Activated naive CD4-positive, alpha-beta T cell treated with anti-CD3 and anti-CD28 coated beads, Interleukin-2, amount 50 U/mL, for 24 hours (primary cell): ENCODE results near the gene HBQ1.
A peak's percentile ranks its signal among the peaks of the same experiment; 100 is the strongest.

ENCODE experiments used
- H3K27ac Mint-ChIP-seq: one replicate; pipeline ENCODE4 v1.8.0; 2021; ENCODE audit warnings: mild to moderate bottlenecking, mixed read lengths
- H3K27me3 Mint-ChIP-seq: one replicate; pipeline ENCODE4 v1.8.0; 2021; ENCODE audit warnings: mixed read lengths
- H3K36me3 Mint-ChIP-seq: one replicate; pipeline ENCODE4 v1.8.0; 2021; ENCODE audit warnings: mixed read lengths
- H3K4me1 Mint-ChIP-seq: one replicate; pipeline ENCODE4 v1.8.0; 2021; ENCODE audit warnings: mixed read lengths
- H3K4me3 Mint-ChIP-seq: one replicate; pipeline ENCODE4 v1.8.0; 2021; ENCODE audit warnings: mild to moderate bottlenecking, mixed read lengths
- H3K9me3 Mint-ChIP-seq: one replicate; pipeline ENCODE4 v1.8.0; 2021; ENCODE audit warnings: mixed read lengths

HBQ1 gene

DNA sequence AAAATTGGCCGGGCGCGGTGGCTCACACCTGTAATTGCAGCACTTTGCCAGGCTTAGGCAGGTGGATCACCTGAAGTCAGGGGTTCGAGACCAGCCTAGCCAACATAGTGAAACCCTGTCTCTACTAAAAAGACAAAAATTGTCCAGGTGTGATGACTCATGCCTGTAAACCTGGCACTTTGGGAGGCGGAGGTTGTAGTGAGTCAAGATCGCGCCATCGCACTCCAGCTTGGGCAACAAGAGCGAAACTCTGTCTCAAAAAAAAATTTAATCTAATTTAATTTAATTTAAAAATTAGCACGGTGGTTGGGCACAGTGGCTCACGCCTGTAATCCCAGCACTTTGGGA is 1.6 kb upstream of the HBQ1 start:
- Mint-ChIP-seq H3K27me3 (peaks cover 29% of the 10 kb centered on the region), H3K4me3 (no peak overlapping the region), H3K36me3 (no peaks in the 10 kb centered on the region), H3K9me3 (no peaks in the 10 kb centered on the region), H3K27ac (no peak overlapping the region), H3K4me1 (peaks cover 13% of the 10 kb centered on the region)

DNA sequence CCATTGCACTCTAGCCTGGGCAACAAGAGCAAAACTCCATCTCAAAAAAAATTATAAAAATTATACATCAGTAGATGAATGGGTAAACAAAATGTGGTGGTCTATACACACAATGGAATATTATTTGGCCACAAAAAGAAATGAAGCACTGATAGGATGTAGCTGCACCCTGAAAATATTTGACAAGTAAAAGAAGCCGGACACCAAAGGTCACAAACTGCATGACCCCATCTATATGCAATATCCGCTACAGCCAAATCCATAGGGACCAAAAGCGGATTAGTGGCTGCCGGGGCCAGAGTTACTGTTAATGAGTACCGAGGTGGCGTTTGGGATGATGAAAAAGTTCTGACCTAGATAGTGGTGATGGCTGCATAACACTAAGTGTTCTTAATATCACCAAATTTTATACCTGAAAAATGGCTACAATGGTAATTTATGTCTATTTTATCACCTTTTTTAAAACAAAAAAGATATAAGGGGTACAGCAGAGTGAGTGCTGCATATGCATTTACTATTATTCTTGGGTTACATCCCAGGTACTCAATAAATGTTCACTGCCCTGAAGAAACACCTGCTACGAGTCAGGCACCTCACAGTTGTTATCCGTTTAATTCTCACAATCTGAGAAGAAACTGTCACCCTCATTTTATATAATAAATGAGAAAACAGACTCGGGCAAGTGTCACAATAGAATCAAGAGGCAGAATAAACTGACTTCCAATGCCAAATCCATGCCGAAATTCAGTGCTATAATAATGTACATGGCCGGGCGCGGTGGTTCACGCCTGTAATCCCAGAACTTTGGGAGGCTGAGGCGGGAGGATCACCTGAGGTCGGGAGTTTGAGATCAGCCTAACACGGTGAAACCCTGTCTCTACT is 807 bp upstream of the HBQ1 start:
- Mint-ChIP-seq H3K4me3 (peak overlapping the region; percentile 59), H3K27me3 (peaks cover 27% of the 10 kb centered on the region), H3K36me3 (no peaks in the 10 kb centered on the region), H3K27ac (no peak overlapping the region), H3K9me3 (no peaks in the 10 kb centered on the region), H3K4me1 (peaks cover 13% of the 10 kb centered on the region)

DNA sequence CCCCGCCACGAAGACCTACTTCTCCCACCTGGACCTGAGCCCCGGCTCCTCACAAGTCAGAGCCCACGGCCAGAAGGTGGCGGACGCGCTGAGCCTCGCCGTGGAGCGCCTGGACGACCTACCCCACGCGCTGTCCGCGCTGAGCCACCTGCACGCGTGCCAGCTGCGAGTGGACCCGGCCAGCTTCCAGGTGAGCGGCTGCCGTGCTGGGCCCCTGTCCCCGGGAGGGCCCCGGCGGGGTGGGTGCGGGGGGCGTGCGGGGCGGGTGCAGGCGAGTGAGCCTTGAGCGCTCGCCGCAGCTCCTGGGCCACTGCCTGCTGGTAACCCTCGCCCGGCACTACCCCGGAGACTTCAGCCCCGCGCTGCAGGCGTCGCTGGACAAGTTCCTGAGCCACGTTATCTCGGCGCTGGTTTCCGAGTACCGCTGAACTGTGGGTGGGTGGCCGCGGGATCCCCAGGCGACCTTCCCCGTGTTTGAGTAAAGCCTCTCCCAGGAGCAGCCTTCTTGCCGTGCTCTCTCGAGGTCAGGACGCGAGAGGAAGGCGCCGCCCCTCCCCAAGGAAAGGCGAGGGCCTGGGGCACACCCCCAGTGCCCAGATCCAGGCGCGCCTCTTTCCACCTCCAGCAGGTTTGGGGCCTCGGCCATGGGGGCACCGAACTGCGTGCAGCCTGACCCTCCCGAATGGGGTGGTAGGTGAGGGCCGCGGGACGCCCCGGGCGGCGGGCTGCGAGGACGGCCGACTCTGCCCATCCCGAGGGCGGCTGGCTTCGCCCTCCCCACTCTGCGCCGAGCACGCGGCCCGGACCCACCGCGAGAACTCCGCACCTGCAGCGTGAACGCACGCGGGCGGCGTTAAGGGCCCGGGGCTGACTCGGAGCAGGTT is 664 bp downstream of the HBQ1 start:
- H3K27ac Mint-ChIP-seq, result no peak overlapping the region
- peak overlapping the region; percentile 52 for H3K4me3 Mint-ChIP-seq
- peaks cover 5% of the 10 kb centered on the region for H3K4me1 Mint-ChIP-seq
- H3K27me3 Mint-ChIP-seq, result peaks cover 15% of the 10 kb centered on the region
- H3K36me3 Mint-ChIP-seq, result no peaks in the 10 kb centered on the region
- no peaks in the 10 kb centered on the region for H3K9me3 Mint-ChIP-seq

DNA sequence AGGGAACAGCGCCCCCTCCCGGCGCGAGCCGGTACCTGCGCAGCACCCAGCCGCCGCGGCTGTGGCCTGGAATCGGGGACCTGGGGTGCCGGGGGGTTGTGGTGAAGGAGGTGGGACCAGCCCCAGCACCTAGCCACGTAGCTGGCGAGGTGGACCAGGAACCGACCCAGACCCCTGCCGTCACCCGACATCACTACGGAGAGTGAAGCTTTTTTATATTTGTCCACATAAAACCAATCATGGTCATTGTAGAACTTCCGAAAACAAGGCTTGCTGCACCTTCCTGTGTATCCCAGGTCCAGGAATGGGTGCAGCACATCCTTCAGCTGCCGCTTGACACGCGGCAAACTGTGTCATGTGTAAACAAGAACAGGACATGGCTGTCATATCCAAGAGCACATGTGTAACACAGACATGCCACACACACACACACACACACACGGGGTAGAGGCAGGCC is 1.3 kb downstream of the HBQ1 start:
- peak overlapping the region; percentile 56 for H3K4me3 Mint-ChIP-seq

DNA sequence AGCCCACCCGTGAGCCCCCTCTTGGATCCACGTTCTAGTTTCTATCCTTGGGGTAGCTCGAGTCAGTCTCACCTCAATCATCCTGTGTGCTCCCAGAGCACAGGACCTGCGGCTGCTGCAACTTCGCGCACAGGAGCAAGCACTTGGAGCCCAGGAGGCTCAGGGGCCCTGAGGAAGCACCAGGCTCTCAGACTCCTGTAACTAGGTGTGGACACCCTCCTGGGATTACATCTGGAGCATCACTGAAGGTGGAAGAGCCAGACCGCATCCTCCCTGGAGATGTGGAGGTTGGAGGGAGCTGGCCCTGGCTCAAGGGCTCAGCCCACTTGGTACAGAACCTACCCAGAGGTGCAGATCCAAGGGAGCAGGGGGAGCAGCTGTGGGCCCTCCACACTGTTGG is 2.7 kb downstream of the HBQ1 start:
- H3K36me3 Mint-ChIP-seq, result no peaks in the 10 kb centered on the region
- H3K4me3 Mint-ChIP-seq, result no peak overlapping the region
- H3K9me3 Mint-ChIP-seq, result no peaks in the 10 kb centered on the region
- peaks cover 8% of the 10 kb centered on the region for H3K27me3 Mint-ChIP-seq
- H3K27ac Mint-ChIP-seq, result no peak overlapping the region
- H3K4me1 Mint-ChIP-seq, result peaks cover under 1% of the 10 kb centered on the region

More for the DNA sequence above, 1.3 kb downstream of the HBQ1 start:
- H3K36me3 Mint-ChIP-seq, result no peaks in the 10 kb centered on the region
- H3K27me3 Mint-ChIP-seq, result peaks cover 15% of the 10 kb centered on the region
- peaks cover 5% of the 10 kb centered on the region for H3K4me1 Mint-ChIP-seq
- no peak overlapping the region for H3K27ac Mint-ChIP-seq
- H3K9me3 Mint-ChIP-seq, result no peaks in the 10 kb centered on the region

DNA sequence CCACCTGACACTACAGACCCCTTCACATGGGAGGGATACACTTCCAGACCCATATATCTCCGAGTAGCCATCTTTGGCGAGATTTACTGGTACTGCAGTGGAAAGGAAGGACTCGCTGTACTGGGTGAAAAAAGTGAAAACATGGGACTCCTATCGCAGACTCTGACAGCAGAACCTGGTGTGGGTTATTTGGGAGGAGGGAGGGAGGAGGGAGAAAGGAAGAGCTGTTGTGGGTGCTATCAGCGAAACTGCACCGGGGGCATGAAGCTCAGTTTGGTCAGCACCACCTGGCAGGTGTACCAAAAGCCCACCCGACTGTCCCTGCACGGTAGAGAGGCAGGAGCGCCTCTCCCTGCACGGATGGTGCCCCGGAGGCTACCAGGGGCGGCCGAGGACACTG is 5.0 kb downstream of the HBQ1 start:
- Mint-ChIP-seq H3K27ac (no peak overlapping the region), H3K4me3 (no peak overlapping the region), H3K4me1 (peaks cover 6% of the 10 kb centered on the region), H3K9me3 (no peaks in the 10 kb centered on the region), H3K36me3 (peaks cover 5% of the 10 kb centered on the region), H3K27me3 (no peaks in the 10 kb centered on the region)

DNA sequence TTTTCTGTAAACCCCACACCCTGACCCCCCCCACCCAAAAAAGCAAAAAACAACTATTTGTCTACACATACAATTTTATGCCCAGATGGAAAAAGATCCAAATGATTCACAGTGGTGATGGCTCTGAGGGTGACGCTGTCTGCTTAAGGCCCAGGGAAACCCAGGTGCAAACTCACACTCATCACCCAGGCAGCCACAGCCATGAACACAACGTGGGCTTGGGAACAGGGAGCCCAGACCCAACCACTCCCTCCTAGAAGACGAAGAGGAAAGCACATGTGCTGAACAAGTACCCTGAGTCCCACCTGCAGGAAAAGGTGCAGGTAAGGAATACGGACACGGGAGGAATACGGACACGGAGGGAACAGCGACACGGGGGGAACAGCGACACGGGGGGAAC is 5.4 kb downstream of the HBQ1 start:
- H3K4me1 Mint-ChIP-seq, result peaks cover 6% of the 10 kb centered on the region
- H3K36me3 Mint-ChIP-seq, result peaks cover 5% of the 10 kb centered on the region
- H3K4me3 Mint-ChIP-seq, result no peak overlapping the region
- no peaks in the 10 kb centered on the region for H3K9me3 Mint-ChIP-seq
- no peak overlapping the region for H3K27ac Mint-ChIP-seq
- no peaks in the 10 kb centered on the region for H3K27me3 Mint-ChIP-seq

DNA sequence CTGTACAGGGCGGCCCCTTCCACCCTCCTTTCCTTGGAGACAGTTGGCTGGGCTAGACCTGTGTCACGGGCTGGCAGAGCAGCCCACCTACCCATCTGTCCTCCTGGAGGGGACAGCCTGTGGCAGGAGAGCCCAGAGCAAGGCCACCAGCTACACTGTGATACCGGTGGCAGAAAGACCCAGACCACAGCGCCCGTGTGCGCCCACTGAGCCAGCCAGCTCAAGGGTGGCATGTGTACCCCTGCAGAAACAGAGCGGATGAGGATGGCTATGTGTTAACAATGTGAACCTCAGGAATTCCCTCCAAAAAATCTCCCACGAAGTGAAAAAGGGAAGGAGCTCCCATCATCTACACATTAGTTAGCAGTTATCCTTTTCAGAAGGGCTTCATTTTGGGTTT is 7.1 kb downstream of the HBQ1 start:
- H3K4me1 Mint-ChIP-seq, result peaks cover 6% of the 10 kb centered on the region
- no peaks in the 10 kb centered on the region for H3K9me3 Mint-ChIP-seq
- H3K36me3 Mint-ChIP-seq, result peaks cover 10% of the 10 kb centered on the region
- no peak overlapping the region for H3K27ac Mint-ChIP-seq
- no peaks in the 10 kb centered on the region for H3K27me3 Mint-ChIP-seq
- no peak overlapping the region for H3K4me3 Mint-ChIP-seq

DNA sequence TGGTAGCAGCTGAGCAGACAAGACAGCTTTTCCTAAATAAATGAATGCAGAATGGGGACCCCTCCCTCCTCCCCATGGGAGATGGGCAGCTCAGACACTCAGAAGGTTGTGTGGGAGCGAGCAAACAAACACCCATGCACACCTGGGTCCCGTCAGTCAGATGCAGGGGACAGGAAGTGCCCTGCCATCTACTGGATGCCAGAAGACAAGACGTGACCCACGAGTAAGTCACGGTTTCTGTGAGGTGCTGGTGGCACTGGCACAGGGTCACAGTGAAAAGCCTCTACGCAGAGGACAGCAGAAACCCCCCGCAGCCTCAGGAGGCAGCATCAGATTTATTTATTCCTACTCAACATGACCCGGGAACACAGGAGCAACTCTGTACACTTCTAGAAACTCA is 8.4 kb downstream of the HBQ1 start:
- no peaks in the 10 kb centered on the region for H3K27me3 Mint-ChIP-seq
- peaks cover 6% of the 10 kb centered on the region for H3K4me1 Mint-ChIP-seq
- no peak overlapping the region for H3K4me3 Mint-ChIP-seq
- H3K27ac Mint-ChIP-seq, result no peak overlapping the region
- H3K36me3 Mint-ChIP-seq, result peaks cover 11% of the 10 kb centered on the region
- H3K9me3 Mint-ChIP-seq, result no peaks in the 10 kb centered on the region

DNA sequence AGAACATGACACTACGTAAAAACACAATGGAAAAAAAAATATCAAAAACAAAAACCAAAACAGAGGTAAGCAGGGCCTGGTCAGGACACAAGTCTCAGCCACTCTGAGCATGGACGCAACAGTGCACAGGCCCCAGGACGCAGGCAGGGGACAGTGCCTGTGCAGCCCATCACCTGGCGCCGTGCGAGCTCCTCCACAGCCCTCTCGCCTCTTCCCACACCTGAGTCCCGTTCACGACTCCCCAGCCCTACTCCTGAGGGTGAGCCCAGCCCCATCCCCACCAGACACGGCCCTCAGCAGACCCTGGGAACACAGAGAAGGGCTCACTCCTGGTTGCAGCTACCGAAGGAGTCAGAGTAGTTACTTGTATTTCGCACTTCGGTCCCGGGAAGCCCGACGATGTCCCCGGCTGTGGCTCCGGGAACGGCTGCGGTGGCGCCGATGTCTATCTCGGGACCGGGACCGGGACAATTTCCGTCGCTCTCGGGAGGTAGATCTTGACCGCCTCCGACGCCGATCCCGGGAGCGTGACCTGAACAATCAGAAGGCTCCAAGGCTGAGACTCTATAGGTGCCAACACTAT is 9.4 kb downstream of the HBQ1 start:
- Mint-ChIP-seq H3K27ac (no peak overlapping the region), H3K4me1 (peaks cover 6% of the 10 kb centered on the region), H3K9me3 (no peaks in the 10 kb centered on the region), H3K27me3 (no peaks in the 10 kb centered on the region), H3K36me3 (peaks cover 11% of the 10 kb centered on the region), H3K4me3 (no peak overlapping the region)

DNA sequence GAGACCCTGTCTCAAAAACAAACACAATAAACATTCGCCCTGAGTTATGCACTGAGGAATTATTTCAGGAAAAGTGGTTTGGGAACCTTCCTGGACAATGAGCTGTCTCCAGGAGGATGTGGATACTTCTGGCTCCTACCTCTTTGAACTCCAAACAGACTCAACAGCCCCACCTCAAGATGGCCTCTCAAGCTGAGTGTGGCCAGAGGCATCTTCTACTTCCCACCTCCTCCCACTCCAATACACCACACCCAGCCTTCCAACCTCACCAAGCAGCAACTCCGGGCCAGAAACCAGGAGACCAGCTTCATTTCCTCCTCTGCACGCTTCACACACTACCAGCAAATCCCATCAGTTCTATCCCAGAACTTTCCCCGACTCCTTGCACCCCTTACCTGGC is 11.6 kb downstream of the HBQ1 start:
- no peaks in the 10 kb centered on the region for H3K9me3 Mint-ChIP-seq
- H3K27me3 Mint-ChIP-seq, result no peaks in the 10 kb centered on the region
- H3K36me3 Mint-ChIP-seq, result peaks cover 11% of the 10 kb centered on the region
- no peak overlapping the region for H3K4me3 Mint-ChIP-seq
- peaks cover 6% of the 10 kb centered on the region for H3K4me1 Mint-ChIP-seq
- H3K27ac Mint-ChIP-seq, result peak overlapping the region; percentile 74

DNA sequence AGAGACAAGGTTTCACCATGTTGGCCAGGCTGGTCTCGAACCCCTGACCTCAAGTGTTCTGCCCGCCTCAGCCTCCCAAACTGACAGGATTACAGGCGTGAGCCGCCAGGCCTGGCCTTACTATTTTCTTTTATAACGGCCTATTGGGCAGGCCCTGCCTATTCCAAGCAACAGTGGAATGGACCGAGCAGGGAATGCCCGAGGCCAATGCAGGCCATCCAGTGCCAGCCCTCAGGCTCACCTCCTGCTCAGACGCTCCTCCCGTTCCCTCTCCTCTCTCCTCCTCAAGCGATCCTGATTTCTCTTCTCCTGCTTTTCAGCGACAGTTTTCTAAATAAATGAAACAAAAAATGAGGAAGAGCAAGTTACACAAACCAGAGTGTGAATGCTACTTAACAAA is 12.4 kb downstream of the HBQ1 start:
- Mint-ChIP-seq H3K27ac (no peak overlapping the region), H3K9me3 (no peaks in the 10 kb centered on the region), H3K4me1 (peaks cover 6% of the 10 kb centered on the region), H3K4me3 (no peak overlapping the region), H3K27me3 (no peaks in the 10 kb centered on the region), H3K36me3 (peaks cover 11% of the 10 kb centered on the region)

DNA sequence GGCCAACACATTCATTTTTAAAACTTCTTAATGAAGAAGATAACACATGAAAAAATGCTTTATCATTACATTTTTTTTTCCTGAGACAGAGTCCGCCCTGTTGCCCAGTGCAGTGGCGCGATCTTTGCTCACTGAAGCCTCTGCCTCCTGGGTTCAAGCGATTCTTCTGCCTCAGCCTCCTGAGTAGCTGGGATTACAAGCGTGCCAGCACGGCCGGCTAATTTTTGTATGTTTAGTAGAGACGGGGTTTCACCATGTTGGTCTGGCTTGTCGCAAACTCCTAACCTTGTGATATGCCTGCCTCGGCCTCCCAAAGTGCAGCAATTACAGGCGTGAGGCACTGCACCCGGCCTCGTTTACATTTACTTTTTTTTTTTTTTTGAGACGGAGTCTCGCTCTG is 13.2 kb downstream of the HBQ1 start:
- Mint-ChIP-seq H3K9me3 (no peaks in the 10 kb centered on the region), H3K36me3 (peaks cover 11% of the 10 kb centered on the region), H3K27me3 (no peaks in the 10 kb centered on the region), H3K4me3 (no peak overlapping the region), H3K27ac (no peak overlapping the region), H3K4me1 (peaks cover 6% of the 10 kb centered on the region)

DNA sequence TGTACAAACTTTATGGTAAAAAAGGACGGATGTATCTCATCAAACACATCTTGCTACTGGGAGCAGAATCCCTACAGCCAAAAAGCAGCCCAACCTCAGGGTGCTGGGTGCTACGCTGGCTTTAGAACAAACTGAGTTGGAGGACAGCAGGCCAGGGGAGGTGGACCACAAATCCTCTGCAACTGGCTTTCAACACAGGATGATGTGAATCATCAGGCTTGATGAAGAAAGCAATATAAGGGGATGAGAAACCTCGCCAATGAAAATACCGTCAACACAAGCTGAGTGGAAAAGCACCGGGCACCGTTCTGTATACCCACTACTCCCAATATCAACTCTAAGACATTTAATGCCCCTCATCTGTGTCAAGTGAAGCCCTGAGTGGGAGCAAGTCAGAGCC is 14.3 kb downstream of the HBQ1 start:
- Mint-ChIP-seq H3K36me3 (peaks cover 11% of the 10 kb centered on the region), H3K27me3 (no peaks in the 10 kb centered on the region), H3K4me3 (no peak overlapping the region), H3K9me3 (no peaks in the 10 kb centered on the region), H3K27ac (no peak overlapping the region), H3K4me1 (peaks cover under 1% of the 10 kb centered on the region)

DNA sequence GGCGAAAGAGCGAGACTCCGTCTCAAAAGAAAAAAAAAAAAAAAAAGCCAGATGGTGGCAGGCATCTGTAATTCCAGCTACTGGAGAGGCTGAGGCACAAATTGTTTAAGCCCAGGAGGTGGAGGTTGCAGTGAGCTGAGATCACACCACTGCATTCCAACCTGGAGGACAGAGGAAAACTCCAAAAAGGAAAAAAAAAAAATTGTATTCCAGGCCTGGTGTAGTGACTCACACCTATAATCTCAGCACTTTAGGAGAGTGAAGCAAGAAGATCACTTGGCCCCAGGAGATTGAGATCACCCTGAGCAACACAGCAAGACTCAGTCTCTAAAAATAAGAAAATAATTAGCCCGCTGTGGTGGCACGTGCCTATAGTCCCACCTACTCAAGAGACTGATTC is 20.1 kb downstream of the HBQ1 start:
- Mint-ChIP-seq H3K9me3 (no peaks in the 10 kb centered on the region), H3K27me3 (no peaks in the 10 kb centered on the region), H3K4me3 (no peak overlapping the region), H3K27ac (no peak overlapping the region), H3K36me3 (peaks cover 5% of the 10 kb centered on the region), H3K4me1 (no peaks in the 10 kb centered on the region)

DNA sequence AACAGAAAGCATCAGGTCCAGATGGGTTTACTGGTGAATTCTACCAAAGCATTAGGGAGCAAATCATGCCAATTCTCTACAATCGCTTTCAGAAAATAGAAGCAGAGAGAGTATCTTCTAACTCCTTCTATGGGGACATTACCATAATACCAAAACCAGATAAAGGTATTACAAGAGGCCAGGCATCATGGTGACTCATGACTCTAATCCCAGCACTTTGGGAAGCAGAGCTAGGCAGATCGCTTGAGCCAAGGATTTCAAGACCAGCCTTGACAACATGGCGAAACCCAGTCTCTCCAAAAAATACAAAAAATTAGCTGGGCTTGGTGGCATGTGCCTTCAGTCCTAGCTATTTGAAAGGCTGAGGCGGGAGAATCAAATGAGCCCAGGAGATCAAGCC is 23.0 kb downstream of the HBQ1 start:
- no peak overlapping the region for H3K27ac Mint-ChIP-seq
- H3K36me3 Mint-ChIP-seq, result peaks cover 13% of the 10 kb centered on the region

More for the DNA sequence above, 23.0 kb downstream of the HBQ1 start:
- no peak overlapping the region for H3K4me3 Mint-ChIP-seq
- no peaks in the 10 kb centered on the region for H3K4me1 Mint-ChIP-seq
- no peaks in the 10 kb centered on the region for H3K27me3 Mint-ChIP-seq
- H3K9me3 Mint-ChIP-seq, result no peaks in the 10 kb centered on the region
